LHCN-M2 (cell line): ENCODE measurements around the gene AGAP1. TPM values are rescaled to one million over a fixed set of nuclear protein-coding genes. Genes with fewer than 3 reads are reported as not detected.

Source experiments
- DNase-seq: peaks from one replicate; pipeline ENCODE4 v3.0.0-alpha.2; 2012; ENCODE audit warnings: low read depth
- total RNA-seq: library from RNA; depleted of rRNA; stranded (reverse); fragments of >200 nt; gene quantifications from 2 replicates; pipeline ENCODE4 v1.2.3, GENCODE V29; 2014

Gene AGAP1
- total RNA-seq, 1 experiment from 2014 or later: 15.2 TPM

DNA sequence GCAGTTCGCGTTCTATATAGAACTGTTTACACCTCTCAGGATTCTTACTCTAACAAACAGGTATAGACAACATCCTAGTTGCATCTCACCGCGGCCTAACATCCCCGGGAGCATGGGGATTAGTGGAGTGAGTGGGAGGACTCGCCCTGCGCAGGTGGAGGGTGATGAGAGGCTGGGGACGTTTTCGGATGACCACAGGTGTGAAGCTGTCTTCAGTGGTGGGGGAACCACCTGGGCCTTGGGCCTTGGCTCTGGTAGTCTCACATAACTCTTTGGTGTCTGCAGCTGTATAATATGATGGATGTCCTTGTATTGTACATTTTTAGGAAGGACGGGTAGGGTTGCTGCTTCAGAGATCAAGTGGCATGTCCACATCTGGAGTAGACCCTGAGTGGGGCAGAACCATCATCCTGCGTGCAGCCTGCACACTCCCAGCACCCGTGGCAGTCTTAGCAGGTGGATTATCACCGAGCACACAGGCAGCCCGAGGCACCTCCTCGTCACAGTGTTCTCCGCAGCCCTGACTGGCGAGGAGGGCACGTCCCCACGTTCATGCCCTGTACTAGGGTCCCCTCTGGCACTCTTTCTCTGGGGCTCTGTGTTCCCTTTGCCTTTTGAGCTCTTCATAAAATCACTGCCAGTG, 56.0 kb downstream of the AGAP1 start:
- DNase-seq: no peak

DNA sequence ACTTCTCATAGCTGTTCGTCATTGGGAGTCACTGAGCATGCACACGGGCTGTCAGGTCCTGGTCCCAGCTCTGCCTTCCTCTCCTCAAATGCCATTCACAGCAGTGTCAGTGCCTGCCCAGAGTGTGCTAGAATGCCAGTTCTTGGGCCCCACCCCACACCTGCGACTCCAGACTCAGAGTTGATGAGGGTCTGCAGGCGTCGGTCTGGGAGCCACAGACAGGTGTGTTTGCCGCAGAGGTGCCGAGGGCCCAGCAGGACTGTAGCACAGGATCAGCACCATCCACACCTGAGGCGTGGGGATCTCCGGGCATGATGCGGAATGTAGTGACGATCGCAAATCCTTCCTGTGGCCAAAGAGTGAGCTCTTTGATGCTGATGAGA, 56.5 kb downstream of the AGAP1 start:
- no peak for DNase-seq

DNA sequence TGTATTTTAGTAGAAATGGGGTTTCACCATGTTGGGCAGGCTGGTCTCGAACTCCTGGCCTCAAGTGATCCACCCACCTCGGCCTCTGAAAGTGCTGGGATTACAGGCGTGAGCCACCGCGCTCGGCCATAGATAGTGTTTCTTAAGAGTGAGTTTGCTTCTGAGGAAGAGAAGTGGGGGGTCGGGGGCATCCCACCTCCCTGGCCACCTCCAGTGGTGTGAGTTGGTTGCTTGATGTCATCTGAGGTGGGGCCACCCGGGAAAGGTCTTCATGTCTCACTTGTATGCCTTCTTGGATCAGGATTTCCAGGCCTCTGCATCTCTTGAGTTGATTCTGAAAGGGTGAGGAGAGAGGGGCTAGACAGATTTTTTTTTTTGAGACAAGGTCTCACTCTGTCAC, 57.1 kb downstream of the AGAP1 start:
- DNase-seq: no peak

DNA sequence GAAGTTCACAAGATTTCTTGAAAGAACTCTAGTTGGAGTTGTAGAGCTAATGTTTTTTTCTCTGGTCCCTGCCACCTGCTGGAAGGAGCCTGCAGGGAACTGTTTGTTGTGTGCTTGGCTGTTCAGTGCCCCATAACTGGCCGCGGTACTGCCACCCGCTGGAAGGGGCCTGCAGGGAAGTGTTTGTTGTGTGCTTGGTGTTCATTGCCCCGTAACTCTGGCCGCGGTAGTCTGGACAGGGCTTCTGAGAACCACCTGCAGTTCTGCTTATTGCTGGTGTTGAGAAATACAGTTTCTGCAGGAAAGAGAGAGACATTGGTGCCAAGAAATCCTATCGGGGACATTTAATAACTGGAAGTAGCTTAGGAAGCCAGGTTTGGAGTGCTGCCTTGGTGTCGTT, 58.1 kb downstream of the AGAP1 start:
- peak; percentile 60 for DNase-seq

DNA sequence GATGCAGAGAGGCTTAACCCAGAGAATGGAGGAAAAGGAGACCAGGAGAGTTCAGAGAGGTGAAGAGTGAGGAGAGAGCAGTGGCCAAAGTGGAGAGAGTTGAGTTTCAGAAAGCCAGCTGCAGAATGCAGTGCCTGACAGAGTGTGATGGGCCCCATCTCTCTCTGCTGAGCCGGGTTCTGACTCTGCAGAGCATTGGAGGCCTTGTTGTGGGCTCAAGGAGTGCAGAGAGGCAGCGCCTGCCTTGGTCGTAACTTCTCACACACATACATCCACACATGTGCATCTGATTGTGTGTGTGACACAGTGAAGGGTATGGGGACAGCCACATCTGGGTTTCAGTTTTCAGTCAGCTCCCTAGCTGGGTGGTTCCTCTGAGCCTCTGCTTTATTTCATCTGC, 58.8 kb downstream of the AGAP1 start:
- DNase-seq: no peak

DNA sequence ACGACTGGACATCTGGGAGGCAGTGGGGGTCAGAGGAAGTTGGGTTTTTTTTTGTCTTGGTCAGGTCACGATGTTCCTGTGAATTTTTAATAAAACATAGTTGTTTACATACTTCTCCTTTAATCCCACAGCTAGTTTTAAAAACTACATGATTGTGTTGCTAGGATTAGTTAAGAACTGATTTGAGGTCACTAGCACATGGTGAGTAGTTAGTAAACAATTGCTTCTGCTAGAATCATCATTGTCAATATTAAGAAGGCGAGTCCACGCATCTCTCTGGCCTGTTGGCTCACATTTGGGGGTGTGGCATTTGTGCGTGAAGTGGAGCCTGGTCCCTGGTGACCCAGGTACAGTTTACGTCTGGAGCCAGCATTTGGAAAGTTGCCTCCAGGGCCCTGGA, 59.4 kb downstream of the AGAP1 start:
- no peak for DNase-seq

DNA sequence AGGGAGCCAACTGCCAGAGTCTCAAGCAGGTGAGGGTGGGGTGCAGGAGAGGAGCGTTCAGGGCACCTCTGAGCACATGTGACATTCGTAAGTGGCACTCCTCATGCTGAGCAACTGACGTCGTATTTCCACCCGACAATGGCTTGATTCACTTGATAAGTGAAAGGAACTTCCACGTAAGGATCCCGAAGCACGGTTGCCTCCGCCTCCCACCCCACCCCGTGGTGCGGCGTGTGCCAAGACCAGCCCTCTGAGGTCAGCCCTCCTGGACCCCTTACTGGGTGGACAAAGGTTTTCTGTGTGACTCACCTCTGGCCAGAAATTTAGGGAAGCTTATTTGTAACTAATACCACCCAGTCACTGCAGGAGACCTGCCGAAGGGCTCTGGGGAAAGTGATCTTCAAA, 59.9 kb downstream of the AGAP1 start:
- DNase-seq: no peak

DNA sequence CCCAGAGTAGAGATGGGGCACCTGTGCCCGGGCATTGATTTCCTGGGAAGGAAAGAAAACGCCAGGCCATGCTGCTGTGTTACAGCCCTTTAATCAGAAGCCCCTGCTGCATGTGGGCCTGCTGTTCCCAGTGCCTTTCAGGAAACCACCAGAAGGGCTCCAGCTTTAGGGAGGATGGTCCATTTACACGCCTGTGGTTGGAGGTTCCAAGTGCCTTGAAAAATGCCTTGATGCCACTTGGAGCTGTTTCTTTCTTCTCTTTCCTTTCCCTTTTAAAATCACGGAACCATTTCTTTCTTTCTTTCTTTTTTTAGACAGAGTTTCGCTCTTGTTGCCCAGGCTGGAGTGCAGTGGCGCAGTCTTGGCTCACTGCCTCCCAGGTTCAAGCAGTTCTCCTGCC, 60.5 kb downstream of the AGAP1 start:
- DNase-seq: no peak

DNA sequence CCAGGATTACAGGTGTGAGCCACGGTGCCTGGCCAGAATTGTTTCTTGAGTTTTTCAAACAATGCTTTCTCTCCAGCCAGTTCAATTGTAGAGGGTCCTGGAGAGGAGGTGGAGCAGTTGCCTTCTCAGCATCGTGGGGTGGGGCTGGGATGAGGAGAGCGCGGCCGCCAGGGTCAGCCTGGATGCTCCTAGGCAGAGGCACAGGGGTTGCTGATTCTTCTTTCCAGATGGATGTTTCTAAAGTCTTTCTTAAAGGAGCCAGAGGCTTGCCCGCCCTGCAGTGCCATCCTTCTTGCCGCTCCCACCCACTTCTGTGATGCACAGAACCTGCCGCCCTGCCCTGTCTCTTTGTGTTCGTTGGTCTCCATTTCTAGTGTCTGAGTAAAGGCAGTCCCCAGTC, 61.1 kb downstream of the AGAP1 start:
- DNase-seq: no peak

DNA sequence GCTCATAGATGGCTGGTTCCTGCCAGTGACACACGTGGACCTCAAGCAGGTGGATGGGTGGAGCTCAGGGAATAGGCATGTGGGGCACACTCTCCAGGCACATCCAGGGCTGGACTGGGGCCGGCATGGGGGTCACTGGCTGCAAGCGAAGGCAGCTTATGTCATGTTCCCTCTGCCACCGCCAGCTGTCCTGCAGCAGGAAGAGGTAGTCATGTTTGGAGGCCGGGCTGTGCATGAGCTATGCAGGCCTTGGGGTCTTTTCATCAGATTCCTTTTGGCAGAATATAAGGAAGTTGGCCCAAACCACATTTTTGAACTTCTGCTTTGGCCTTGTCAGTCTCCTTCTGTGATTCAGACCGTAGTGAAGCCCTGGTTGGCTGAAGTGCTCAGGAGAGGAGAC, 61.5 kb downstream of the AGAP1 start:
- no peak for DNase-seq

DNA sequence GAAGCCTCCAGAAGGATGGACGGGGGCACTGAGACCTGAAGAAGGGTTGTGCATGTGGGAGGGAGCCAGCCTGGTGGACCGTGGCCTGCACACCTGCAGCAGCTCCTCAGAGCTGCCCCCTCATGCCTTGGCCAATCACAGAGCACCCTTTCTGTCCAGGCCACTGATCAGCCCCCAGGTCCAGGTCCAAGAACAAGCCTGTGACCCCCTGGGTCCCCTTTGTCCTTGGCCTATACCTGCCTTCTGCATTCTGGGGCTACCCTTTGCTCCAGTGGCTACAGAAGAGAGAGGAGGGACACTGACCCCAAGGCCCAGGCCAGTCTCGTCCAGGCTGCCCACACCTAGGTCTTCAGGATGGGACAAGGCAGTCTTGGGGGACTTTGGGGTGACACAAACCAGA, 62.2 kb downstream of the AGAP1 start:
- no peak for DNase-seq

DNA sequence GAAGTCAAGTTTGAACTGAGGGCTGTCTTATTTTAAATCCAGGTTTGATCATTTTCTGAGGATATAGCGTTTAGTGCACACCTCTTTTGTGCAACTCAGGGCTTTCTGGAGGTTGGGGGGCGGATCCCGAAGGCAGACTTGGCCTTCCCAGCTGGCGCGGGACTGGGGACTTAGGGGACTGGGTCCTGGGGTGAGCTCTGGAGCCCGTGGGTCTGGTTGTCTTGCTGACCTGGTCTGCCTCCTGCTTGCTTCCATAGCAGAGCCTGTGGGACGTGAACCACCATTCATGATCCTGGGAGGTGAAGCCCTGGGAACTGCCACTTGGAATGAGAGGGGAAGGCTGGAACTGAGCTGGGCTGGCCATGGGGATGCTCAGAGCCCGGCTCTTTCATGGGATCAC, 63.1 kb downstream of the AGAP1 start:
- DNase-seq: no peak

DNA sequence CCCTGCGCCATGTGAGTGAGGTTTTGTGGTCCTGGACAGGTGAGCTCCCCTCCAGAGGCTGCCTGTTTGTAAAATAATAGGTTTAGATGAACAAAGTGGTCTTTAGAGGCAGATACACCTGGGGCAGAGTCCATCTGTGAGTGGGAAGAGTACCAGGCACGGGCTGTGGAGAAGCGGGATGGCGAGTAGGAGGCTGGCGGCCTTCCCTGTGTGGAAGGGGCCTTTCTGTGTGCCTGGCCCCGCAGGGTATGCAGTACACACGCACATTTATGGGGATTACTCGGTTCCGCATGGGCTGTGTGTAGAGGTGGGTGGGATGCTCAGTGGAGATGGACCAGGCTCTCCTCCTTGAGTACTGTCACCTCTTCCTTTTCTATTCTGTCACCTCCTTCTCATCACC, 64.1 kb downstream of the AGAP1 start:
- DNase-seq: no peak

DNA sequence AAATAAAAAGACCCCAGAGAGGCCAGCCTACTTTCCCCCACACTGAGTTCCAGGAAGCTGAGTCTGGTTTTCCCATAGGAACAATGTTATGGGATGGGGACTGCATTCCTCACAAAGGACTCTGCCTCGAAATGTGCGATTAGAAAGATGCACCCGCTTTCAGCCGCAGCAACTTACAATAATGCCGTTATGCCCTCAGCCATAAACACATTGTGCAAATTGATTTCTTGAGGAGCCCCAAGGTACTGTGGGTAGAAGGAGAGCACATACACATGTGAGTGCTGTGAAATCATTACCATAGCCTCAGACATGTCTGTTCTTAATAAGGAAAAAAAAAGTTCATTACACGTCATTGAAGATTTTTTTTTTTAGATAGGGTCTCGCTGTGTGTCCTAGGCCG, 64.7 kb downstream of the AGAP1 start:
- DNase-seq: no peak

DNA sequence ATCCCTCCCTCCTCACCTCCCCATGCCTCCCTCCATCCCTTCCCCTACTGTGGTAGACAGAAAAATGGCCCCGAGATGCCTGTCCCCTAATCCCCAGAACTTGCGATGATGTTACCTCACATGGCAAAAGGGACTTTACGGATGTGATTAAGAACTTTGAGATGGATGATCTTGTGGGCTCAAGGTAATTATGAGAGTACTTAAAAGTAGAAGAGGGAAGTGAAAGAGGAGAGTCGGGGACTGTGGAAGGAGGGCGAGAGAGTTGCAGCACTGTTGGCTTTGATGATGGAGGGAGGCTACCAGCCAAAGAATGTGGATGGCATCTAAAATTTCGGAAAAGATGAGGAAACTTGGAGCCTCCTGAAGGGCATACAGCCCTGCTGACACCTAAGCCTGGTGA, 66.5 kb downstream of the AGAP1 start:
- no peak for DNase-seq

DNA sequence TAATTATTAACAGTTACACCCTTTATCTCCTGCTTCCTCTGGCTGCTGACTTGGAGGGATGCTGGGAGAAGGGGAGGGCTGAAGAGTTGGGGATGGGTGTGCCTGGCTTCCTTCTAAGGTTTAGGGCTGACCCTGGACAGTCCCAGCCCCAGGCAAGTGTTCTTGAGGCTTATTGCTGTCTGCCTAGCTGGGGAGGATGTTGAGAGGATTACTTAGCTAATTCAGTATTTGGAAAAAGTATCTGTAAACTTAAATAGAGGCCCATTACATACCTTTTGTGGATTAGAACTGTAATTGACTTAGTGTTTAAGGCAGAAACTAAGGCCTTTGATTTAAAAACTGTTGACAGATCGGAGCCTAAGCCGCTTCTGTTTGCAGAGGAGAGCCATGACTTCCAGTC, 67.6 kb downstream of the AGAP1 start:
- DNase-seq: no peak

DNA sequence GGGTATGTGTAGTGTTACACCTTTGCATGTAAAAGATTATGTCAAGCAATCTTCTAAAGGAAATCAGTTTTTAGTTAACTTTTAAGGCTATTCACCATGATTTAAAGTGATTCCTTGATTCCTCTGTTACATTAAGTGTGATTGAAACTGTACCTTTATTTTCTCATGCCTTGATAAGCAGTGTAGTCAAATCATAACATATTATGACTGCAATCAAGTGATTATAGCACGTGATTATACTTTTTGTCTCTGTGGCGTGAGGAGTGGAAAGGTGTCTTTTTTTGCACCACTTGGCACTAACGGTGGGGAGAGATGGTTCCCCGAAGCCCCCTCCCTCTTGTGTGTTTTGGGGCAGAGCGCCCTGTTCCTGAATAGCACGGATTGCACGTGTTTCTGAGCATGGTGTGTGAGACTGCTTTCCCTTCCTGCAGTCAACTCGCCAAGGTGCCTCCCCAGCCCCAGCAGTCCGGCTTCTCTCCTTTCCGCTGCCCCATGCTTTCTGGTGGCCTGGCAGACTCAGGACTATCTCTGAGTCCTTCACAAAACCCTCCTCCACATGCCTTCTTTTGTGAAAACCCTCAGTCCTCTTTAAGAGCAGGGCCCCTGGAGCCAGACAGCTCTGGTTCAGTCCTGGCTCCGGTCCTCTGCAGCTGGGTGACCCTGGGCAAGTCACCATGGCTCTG, 68.4 kb downstream of the AGAP1 start:
- DNase-seq: no peak

DNA sequence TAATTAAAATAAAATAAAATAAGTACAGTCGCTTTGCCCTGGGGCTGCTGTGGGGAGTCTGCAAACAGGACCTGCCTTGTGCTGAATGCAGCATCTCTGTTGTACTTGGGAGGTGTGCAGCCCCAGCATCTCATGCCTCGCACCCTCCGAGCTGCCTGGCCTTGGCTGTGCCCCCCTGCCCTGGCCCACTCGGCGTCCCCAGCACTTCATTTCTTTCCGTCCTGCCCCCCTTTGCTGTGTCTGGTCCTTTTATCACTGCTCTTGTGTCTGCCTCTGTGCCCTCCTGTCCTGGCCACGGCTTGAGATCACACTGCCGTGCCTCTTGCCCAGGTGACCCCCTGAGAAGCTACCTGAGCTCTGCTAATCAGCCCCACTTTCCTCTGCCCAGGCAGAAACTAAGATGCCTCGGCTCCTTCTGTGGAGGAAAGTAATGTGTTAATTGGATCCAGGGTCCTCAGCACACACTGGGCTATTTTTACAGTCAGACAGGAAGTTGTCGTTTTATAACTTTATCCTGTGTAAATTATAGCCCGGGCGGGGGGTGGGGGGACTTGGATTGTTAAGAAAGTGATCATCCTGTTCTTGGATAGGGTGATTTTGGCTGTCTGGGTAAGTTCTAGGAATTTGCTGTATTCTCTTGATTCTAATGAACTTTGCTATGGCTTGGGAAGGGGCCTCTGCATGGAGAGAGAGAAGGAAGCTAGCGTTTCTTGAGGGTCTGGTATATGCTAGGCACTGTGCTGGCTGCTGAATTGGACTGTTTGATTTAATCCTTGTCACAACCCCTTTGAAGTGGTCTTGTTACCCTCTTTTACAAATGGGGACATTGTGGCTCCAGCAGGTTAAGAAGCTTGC, 69.4 kb downstream of the AGAP1 start:
- DNase-seq: no peak

DNA sequence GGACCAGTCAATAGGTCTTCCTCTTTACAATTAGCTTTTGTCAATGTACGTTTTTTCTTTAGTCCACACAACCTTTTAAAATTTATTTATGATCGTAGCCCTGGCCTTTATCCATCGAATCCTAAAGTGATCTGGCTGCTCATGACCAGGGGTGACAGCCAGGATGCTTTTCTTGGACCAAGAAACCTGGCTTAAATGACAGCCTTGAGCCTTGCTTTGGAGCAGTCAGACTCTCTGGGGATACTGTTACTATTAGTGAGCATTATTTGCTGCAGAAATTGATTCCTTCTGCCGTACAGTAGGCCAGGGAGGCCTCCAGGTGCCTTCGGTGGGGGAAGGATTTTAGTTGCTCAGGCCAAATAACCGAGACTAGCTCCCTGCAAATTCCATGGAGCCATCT, 70.2 kb downstream of the AGAP1 start:
- no peak for DNase-seq

DNA sequence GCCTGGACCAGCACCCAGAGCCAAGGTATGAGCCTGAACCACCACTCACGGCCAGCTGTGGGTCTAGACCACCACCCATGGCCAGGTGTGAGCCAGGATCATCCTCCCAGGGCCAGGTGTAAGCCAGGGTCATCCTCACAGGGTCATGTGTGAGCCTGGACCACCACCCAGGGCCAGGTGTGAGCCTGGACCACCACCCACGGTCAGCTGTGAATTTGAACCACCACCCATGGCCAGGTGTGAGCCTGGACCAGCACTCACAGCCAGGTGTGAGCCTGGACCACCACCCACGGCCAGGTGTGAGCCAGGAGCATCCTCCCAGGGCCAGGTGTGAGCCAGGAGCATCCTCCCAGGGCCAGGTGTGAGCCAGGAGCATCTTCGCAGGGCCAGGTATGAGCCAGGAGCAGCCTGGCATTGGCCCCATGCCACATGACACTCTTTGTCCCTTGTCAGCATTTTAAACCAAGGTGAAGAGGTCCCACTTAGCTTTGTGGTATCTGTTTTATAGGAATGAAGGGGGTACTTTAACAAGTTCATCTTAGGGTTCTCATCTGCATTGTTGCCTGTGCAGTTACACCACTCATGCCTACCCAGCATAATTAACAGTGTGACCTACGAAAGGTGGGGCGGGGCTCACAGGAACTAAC, 71.2 kb downstream of the AGAP1 start:
- DNase-seq: no peak

DNA sequence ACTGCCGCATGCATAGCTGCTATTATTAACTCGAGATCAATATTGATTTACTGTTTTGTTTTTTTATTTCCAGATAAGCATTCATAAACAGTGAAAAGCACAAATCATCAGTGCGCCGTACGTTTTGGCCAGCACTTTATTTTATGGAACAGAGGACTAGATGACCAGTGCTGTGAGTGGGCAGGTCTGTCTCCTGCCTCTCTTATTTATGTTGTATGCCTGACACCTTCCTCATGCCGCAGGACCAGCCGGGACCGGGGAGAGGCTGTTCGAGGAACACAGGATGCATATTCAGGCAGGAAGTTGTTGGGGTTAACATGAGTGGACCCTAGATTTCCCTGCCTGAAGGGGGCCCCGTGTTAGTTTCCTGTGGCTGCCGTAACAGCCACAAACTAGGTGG, 72.6 kb downstream of the AGAP1 start:
- no peak for DNase-seq

DNA sequence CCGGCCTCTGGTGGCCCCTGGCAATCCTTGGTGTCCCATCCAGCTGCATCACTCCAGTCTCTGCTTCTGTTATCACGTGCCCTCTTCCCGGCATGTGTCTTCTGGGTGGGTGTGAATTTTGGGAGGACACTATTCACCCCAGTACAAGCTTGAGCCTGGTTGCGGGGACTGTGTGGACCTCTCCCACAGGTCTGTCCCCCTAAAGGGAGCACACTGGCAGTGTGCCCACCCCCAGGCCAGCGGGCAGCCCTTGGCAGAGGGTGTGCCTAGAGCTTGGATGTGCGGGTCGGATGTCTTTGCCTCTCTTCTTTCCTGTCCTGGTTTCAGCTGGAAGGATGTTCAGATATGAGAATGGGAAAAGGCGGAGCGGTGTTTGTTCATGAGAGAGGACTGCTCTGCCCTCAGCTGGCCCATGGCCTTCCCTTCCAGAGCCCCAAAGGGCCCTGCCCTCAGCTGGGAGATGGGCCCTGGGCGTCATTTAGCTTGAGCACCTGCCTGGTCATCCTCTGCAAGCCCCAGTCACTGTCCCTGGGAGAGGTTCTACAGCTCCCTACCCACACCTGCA, 73.2 kb downstream of the AGAP1 start:
- DNase-seq: no peak
